GM23248 (cell line): Measurements from ENCODE around the gene ANKS1B.

Source experiments
- EZH2 ChIP-seq: fragments of 200-600 bp; sonication (generic); IDR thresholded peaks from 2 replicates; pipeline ENCODE4 v1.6.1; 2018; ENCODE audit warnings: antibody characterized with exemption, mild to moderate bottlenecking; ENCODE audit not compliant: insufficient read depth, poor library complexity, severe bottlenecking
- EZH2phosphoT487 ChIP-seq: fragments of 200-600 bp; sonication (generic); IDR thresholded peaks from 2 replicates; pipeline ENCODE4 v1.6.1; 2018; ENCODE audit warnings: antibody characterized with exemption, moderate library complexity, mild to moderate bottlenecking, low read depth; ENCODE audit not compliant: insufficient read depth

- TF ChIP-seq EZH2 (no peak), EZH2phosphoT487 (no peak)
Observed at GRCh38 chr12:98738539-98738938, 1246.2 kb downstream of the ANKS1B start.
